ENCODE measurements around the gene PSMA5.

DNA sequence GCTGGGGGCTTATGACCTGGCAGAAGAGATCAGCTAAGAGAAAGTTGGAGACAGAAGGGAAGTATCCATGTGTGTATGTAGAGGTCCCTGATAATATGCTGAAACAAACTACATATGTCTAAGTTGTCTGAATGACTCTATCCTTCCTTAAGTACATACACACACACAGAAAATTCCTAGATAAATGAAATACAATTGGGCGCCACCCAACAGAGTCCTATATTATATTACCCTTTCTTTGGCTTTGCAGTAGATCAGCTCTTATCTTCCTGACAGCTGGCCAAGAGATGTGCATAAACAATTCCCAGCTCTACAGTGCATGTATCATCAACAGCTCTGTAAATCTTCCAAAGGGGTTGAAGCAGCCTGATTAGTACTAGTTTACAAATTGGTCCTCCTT lies 68.6 kb downstream of the PSMA5 start:
- TF ChIP-seq, protein P1, sequence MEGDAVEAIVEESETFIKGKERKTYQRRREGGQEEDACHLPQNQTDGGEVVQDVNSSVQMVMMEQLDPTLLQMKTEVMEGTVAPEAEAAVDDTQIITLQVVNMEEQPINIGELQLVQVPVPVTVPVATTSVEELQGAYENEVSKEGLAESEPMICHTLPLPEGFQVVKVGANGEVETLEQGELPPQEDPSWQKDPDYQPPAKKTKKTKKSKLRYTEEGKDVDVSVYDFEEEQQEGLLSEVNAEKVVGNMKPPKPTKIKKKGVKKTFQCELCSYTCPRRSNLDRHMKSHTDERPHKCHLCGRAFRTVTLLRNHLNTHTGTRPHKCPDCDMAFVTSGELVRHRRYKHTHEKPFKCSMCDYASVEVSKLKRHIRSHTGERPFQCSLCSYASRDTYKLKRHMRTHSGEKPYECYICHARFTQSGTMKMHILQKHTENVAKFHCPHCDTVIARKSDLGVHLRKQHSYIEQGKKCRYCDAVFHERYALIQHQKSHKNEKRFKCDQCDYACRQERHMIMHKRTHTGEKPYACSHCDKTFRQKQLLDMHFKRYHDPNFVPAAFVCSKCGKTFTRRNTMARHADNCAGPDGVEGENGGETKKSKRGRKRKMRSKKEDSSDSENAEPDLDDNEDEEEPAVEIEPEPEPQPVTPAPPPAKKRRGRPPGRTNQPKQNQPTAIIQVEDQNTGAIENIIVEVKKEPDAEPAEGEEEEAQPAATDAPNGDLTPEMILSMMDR (IDR thresholded peaks at IDR 0.05 in 4 of 5, conservative IDR thresholded peaks at IDR 0.05 in 1 of 5): no peak
- TF ChIP-seq POLR2A (IDR thresholded peaks at IDR 0.05): no peak

Data from gastrocnemius medialis (tissue), 4 donors.